ENCODE results near the gene FAM72B.
"Not testable (repeated sequence)": the region's sequence is repeated elsewhere in the genome, so short reads cannot be mapped to it uniquely, and the experiment has no call there.

FAM72B gene

GRCh38 chr1:121148489-121149190 is 35.5 kb downstream of the FAM72B start:
- DNase-seq, result not testable (repeated sequence)

GRCh38 chr1:121140393-121140792 is 43.7 kb downstream of the FAM72B start:
- DNase-seq, result not testable (repeated sequence)

- not testable (repeated sequence) for DNase-seq
These were observed 52.6 kb downstream of the FAM72B start for GRCh38 chr1:121131494-121131893.

GRCh38 chr1:121118480-121118824 is 65.7 kb downstream of the FAM72B start:
- DNase-seq, result not testable (repeated sequence)

Data from central memory CD4-positive, alpha-beta T cell (primary cell).